SU-DHL-6 (cell line): ENCODE results near the gene CTRL.

Experiments
- H2AFZ ChIP-seq: fragments of 200-600 bp; sonication (generic); 2 replicates; pipeline ENCODE4 v1.6.1; 2014; ENCODE audit warnings: low read depth, mild to moderate bottlenecking, moderate library complexity, mixed read lengths, antibody characterized with exemption, low read length; ENCODE audit not compliant: severe bottlenecking
- H3F3A ChIP-seq: fragments of 200-600 bp; shearing (Covaris generic); 2 replicates; pipeline ENCODE4 v1.6.0; 2016; ENCODE audit warnings: antibody characterized with exemption, mild to moderate bottlenecking; ENCODE audit not compliant: insufficient read depth
- H3K27ac ChIP-seq: fragments of 200-600 bp; sonication (generic); 2 replicates; pipeline ENCODE4 v1.5.1; 2016; ENCODE audit warnings: low read depth, mild to moderate bottlenecking, low read length, moderate library complexity, mixed read lengths
- H3K27me3 ChIP-seq: fragments of 200-600 bp; sonication (generic), shearing (Covaris generic); 2 replicates; pipeline ENCODE4 v1.6.0; 2014; ENCODE audit warnings: mild to moderate bottlenecking, low read length
- H3K36me3 ChIP-seq: fragments of 200-600 bp; sonication (generic); 2 replicates; pipeline ENCODE4 v1.6.1; 2014; ENCODE audit warnings: mild to moderate bottlenecking, low read length, mixed read lengths
- H3K4me2 ChIP-seq: fragments of 300-600, 200-600 bp; shearing (Covaris generic), sonication (generic); 2 replicates; pipeline ENCODE4 v1.6.0; 2014; ENCODE audit warnings: low read length, low read depth, mild to moderate bottlenecking; ENCODE audit not compliant: poor library complexity, severe bottlenecking
- H3K4me3 ChIP-seq: fragments of 200-600 bp; sonication (generic); 2 replicates; pipeline ENCODE4 v1.5.1; 2014; ENCODE audit warnings: antibody characterized with exemption, low read length, mild to moderate bottlenecking, mixed read lengths; ENCODE audit not compliant: insufficient read depth, poor library complexity, severe bottlenecking
- H3K79me2 ChIP-seq: fragments of 200-600 bp; sonication (generic); 2 replicates; pipeline ENCODE4 v1.6.1; 2014; ENCODE audit warnings: mild to moderate bottlenecking, low read length, moderate library complexity; ENCODE audit not compliant: insufficient read depth
- H3K9ac ChIP-seq: fragments of 200-600 bp; sonication (generic); 2 replicates; pipeline ENCODE4 v1.7.0; 2014; ENCODE audit warnings: mild to moderate bottlenecking, low read length
- H3K9me2 ChIP-seq: fragments of 200-600 bp; sonication (generic); replicated peaks from 2 replicates; pipeline ENCODE4 v1.6.1; 2014; ENCODE audit warnings: low read length; ENCODE audit not compliant: insufficient read depth
- H3K9me3 ChIP-seq: fragments of 200-600 bp; sonication (generic); 2 replicates; pipeline ENCODE4 v1.6.1; 2014; ENCODE audit warnings: low read length, mixed read lengths; ENCODE audit not compliant: insufficient read depth
- H4K20me1 ChIP-seq: fragments of 200-600 bp; sonication (generic); 2 replicates; pipeline ENCODE4 v1.6.1; 2014; ENCODE audit warnings: low read depth, mild to moderate bottlenecking, antibody characterized with exemption, low read length, moderate library complexity, mixed read lengths
- EZH2phosphoT487 ChIP-seq: fragments of 200-600 bp; sonication (generic), shearing (Covaris generic); conservative IDR thresholded peaks from 2 replicates; pipeline ENCODE4 v1.6.1; 2018; ENCODE audit warnings: mild to moderate bottlenecking, antibody characterized with exemption, low read length, moderate library complexity, mixed read lengths
- TF ChIP-seq, protein P1 (sequence below): fragments of 200-600 bp; sonication (generic); IDR thresholded peaks from one replicate; pipeline ENCODE4 v1.5.1; 2017; ENCODE audit warnings: antibody characterized with exemption, mild to moderate bottlenecking, low read length, moderate library complexity; ENCODE audit not compliant: insufficient read depth, poor library complexity, severe bottlenecking

The CTRL gene

DNA sequence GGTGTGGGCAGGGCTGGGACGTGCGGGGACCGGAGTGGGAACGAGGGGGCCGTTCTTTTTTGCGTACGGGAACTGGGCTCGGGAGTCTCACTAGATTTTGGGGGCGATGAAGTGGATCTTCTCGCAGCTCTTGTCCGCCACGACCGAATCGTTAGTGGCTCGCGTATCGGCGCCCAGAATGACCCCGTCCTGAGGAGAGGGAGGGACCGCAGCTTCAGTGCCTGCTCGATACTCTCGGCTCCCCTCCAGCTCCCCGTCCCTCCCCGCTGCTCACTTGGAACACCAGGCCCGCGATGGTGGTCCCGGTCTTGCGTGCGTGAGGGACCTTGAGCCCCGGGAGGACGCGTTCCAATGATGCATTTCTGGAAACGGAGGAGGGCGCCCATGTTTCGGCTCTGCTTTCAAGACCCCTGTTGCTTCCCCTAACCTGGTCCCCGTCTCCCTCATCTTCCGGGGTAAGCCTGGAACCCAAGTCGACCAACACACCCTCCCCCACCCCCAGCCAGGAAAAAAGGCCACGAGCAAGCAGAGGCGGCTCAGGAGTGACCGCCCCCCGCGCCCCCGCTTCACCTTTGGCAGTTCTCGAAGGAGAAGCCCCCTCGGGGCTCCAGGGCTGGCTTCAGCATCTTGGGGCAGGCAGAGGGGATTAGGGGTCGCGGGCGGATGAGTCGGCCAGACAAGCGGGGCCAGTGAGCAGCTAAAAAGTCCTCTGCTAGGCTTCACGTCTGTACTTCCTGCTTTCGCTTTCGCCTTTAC is 4.6 kb upstream of the CTRL start, which contains the start of gene PSMB10:
TSS of gene PSMB10 (minus strand) at position 727 of the 756 bp plus-strand sequence. CDS start at position 626, 101 bp downstream.
- H2AFZ ChIP-seq, result peak within 1 kb of the TSS; percentile 8
- peak within 1 kb of the TSS; percentile 89 for H3K9ac ChIP-seq
- peak within 1 kb of the TSS; percentile 89 for H3K27ac ChIP-seq
- H3K4me2 ChIP-seq, result peak within 1 kb of the TSS; percentile 89
- no peaks in the 10 kb centered on the region for H3K9me3 ChIP-seq
- H3K4me3 ChIP-seq, result peak within 1 kb of the TSS; percentile 77
- H3K79me2 ChIP-seq, result peaks cover 25% of the 10 kb centered on the region
- TF ChIP-seq, protein P1, sequence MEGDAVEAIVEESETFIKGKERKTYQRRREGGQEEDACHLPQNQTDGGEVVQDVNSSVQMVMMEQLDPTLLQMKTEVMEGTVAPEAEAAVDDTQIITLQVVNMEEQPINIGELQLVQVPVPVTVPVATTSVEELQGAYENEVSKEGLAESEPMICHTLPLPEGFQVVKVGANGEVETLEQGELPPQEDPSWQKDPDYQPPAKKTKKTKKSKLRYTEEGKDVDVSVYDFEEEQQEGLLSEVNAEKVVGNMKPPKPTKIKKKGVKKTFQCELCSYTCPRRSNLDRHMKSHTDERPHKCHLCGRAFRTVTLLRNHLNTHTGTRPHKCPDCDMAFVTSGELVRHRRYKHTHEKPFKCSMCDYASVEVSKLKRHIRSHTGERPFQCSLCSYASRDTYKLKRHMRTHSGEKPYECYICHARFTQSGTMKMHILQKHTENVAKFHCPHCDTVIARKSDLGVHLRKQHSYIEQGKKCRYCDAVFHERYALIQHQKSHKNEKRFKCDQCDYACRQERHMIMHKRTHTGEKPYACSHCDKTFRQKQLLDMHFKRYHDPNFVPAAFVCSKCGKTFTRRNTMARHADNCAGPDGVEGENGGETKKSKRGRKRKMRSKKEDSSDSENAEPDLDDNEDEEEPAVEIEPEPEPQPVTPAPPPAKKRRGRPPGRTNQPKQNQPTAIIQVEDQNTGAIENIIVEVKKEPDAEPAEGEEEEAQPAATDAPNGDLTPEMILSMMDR, result no peak
- no peak for TF ChIP-seq EZH2phosphoT487
- no peaks in the 10 kb centered on the region for H3K27me3 ChIP-seq
- H3K36me3 ChIP-seq, result no peaks in the 10 kb centered on the region
- H3F3A ChIP-seq, result peaks cover 5% of the 10 kb centered on the region
- no peaks in the 10 kb centered on the region for H3K9me2 ChIP-seq
- H4K20me1 ChIP-seq, result no peaks in the 10 kb centered on the region

DNA sequence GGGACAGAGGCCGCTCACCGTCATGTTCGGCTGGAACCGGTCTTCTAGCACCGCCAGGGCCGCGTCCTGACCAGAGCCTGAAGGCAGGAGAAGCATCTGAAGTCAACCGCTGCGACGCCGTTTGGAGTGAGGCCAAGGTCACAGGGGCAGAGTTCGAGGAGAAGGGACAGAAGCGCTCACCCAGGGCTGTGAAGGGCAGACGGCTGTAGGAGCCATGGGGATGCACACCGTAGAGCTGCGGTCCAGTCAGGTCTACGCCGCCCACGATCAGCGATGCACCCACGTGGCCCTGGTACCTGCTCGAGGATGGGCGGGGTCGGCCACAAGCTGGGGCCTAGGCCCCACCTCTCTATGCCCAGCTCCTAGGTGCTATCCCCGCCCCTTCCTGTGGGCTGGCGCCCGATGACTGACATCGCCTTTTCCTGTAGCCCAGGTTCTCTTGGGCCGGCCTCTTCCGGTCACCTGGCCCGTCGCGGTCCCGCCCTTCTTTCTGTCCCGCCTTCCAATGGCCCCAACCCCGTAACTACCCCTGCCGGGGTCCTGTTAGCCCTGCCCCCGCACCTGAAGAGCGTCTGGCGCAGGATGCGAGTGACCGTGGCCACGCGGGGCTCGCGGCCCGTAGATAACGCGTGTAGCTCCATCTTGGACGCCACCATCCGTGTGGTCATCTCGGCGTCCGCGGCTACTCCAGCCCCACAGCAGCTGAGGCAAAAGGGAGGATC is 3.9 kb upstream of the CTRL start:
- TF ChIP-seq EZH2phosphoT487, result no peak
- TF ChIP-seq, protein P1, result no peak

DNA sequence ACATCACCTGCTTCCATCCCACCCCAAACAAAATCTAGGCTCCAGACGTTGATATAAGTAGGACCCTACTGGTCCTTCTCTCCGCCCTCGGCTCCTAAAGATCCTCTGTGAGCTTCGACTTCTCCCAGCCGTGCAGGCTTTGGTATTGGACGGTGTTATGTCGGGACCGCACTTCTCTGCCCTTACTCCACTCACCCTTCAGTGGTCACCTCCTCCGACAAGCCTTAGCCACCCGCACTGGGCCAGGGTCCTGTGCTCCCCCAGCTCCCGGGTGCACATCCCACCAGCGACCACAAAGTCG is 3.4 kb upstream of the CTRL start:
- Histone ChIP-seq H3K9me3 (no peaks in the 10 kb centered on the region), H3K27ac (peak overlapping the region; percentile 5; the same call in 1 of the 2 replicates), H3K79me2 (peaks cover 25% of the 10 kb centered on the region), H3F3A (peaks cover 4% of the 10 kb centered on the region), H3K36me3 (no peaks in the 10 kb centered on the region), H2AFZ (peak overlapping the region; percentile 19), H3K27me3 (no peaks in the 10 kb centered on the region), H4K20me1 (no peaks in the 10 kb centered on the region), H3K9me2 (no peaks in the 10 kb centered on the region), H3K9ac (peak overlapping the region; percentile 89), H3K4me2 (peak overlapping the region; percentile 76), H3K4me3 (peak overlapping the region; percentile 75)
- TF ChIP-seq, protein P1, result no peak
- TF ChIP-seq EZH2phosphoT487, result no peak

More for the DNA sequence above, 3.9 kb upstream of the CTRL start:
- H3F3A ChIP-seq, result peaks cover 4% of the 10 kb centered on the region
- H2AFZ ChIP-seq, result peak overlapping the region; percentile 19
- H3K27ac ChIP-seq, result peak overlapping the region; percentile 89
- H3K4me3 ChIP-seq, result peak overlapping the region; percentile 77
- H3K4me2 ChIP-seq, result peak overlapping the region; percentile 89
- H3K9ac ChIP-seq, result peak overlapping the region; percentile 89
- no peaks in the 10 kb centered on the region for H3K36me3 ChIP-seq
- H4K20me1 ChIP-seq, result no peaks in the 10 kb centered on the region
- H3K9me3 ChIP-seq, result no peaks in the 10 kb centered on the region
- H3K9me2 ChIP-seq, result no peaks in the 10 kb centered on the region
- no peaks in the 10 kb centered on the region for H3K27me3 ChIP-seq
- H3K79me2 ChIP-seq, result peaks cover 25% of the 10 kb centered on the region
